Parathyroid adenoma (tissue), 2 donors: ENCODE results near the gene SHISA6.

Source experiments
- H2AFZ ChIP-seq: fragments of 300-600 bp; sonication (generic); one replicate; pipeline ENCODE4 v1.7.0; 2017; ENCODE audit warnings: antibody characterized with exemption, mild to moderate bottlenecking
- H3K27ac ChIP-seq: fragments of 300-600 bp; sonication (generic); one replicate; pipeline ENCODE4 v1.7.0; 2017
- H3K27me3 ChIP-seq: fragments of 300-600 bp; sonication (generic); one replicate; pipeline ENCODE4 v1.7.0; 2017; ENCODE audit warnings: low read length; ENCODE audit not compliant: control insufficient read depth, insufficient read depth
- H3K36me3 ChIP-seq: fragments of 300-600 bp; sonication (generic); one replicate; pipeline ENCODE4 v1.7.0; 2017; ENCODE audit warnings: low read length; ENCODE audit not compliant: control insufficient read depth, insufficient read depth
- H3K4me1 ChIP-seq: fragments of 300-600 bp; sonication (generic); one replicate; pipeline ENCODE4 v1.7.0; 2017; ENCODE audit warnings: control low read depth
- H3K4me2 ChIP-seq: fragments of 300-600 bp; sonication (generic); one replicate; pipeline ENCODE4 v1.7.0; 2017; ENCODE audit warnings: low read length
- H3K4me3 ChIP-seq: fragments of 300-600 bp; sonication (generic); one replicate; pipeline ENCODE4 v1.7.0; 2017; ENCODE audit warnings: low read depth, low read length
- H3K79me2 ChIP-seq: fragments of 300-600 bp; sonication (generic); one replicate; pipeline ENCODE4 v1.7.0; 2017; ENCODE audit warnings: control low read depth
- H3K9ac ChIP-seq: fragments of 300-600 bp; sonication (generic); one replicate; pipeline ENCODE4 v1.7.0; 2017; ENCODE audit warnings: mild to moderate bottlenecking
- H3K9me3 ChIP-seq: fragments of 300-600 bp; sonication (generic); one replicate; pipeline ENCODE4 v1.7.0; 2017; ENCODE audit warnings: low read length; ENCODE audit not compliant: control insufficient read depth
- TF ChIP-seq, protein P1 (sequence below): fragments of 300-600 bp; sonication (generic); IDR thresholded peaks from one replicate; pipeline ENCODE4 v1.7.0; 2017; ENCODE audit warnings: antibody characterized with exemption, mild to moderate bottlenecking
- donor health status: primary hyperparathyroidism.

Gene SHISA6

DNA sequence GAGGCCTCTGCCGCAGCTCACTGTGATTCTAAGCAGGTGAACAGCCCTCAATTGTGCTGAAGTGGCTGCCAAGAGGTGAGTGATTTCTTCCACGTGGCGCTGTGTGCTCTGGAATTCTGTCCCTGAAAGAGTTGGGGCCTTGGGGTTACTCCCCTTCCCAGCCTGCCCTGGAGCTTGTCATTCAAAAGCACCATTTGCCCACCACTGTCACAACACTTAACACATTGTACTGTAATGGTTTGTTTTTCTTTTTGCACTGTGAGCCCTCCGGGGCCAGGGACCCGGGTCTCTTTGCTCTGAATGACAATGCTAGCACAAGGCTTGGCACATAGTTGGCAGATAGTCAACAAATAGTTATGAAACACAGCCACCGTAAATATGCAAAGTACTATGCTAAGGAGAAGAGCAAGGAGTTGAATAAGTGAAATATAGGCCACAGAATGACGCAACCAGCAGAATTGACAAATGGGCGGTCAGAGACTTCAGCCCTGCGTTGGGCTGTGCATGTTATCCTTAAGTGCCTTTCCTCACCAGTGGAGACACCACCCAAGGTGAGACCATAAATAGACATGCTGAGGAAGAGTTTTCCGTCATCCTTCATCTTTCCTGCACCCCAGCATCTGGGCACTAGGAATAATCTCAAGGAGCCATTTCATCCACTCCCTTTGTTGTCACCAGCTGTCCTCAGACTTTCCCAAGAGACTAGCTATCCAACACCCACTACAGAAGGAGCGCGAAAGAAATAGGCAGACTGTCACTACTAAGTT is 245.3 kb downstream of the SHISA6 start:
- Histone ChIP-seq H3K9ac (no peak overlapping the region), H3K27me3 (no peaks in the 10 kb centered on the region), H3K4me3 (no peak overlapping the region), H3K9me3 (no peaks in the 10 kb centered on the region), H2AFZ (peak overlapping the region; percentile 82), H3K79me2 (no peaks in the 10 kb centered on the region), H3K4me2 (peak overlapping the region; percentile 53), H3K36me3 (no peaks in the 10 kb centered on the region), H3K4me1 (peaks cover 17% of the 10 kb centered on the region), H3K27ac (peak overlapping the region; percentile 89)
- TF ChIP-seq, protein P1, sequence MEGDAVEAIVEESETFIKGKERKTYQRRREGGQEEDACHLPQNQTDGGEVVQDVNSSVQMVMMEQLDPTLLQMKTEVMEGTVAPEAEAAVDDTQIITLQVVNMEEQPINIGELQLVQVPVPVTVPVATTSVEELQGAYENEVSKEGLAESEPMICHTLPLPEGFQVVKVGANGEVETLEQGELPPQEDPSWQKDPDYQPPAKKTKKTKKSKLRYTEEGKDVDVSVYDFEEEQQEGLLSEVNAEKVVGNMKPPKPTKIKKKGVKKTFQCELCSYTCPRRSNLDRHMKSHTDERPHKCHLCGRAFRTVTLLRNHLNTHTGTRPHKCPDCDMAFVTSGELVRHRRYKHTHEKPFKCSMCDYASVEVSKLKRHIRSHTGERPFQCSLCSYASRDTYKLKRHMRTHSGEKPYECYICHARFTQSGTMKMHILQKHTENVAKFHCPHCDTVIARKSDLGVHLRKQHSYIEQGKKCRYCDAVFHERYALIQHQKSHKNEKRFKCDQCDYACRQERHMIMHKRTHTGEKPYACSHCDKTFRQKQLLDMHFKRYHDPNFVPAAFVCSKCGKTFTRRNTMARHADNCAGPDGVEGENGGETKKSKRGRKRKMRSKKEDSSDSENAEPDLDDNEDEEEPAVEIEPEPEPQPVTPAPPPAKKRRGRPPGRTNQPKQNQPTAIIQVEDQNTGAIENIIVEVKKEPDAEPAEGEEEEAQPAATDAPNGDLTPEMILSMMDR, result no peak

DNA sequence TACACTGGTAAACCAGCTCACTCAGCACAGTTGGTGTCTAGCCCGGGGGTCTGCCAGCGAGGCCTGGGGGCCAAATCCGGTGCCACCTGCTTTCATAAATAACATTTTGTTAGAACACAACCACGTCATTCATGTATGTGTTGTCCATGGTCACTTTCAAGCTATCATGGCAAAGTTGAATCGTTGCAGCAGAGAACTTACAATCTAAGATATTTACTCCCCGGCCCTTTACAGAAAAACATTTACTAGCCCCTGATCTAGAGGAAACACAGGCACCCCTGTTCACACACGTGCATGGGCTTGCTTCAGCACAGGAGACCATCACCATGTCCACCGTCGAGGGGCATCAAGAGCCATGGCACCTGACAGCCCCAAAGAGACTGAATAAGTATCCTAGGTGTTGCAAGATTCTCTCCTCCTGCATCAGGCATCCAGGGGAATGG is 245.9 kb downstream of the SHISA6 start:
- Histone ChIP-seq H3K9ac (no peak overlapping the region), H3K4me1 (peaks cover 17% of the 10 kb centered on the region), H3K27me3 (no peaks in the 10 kb centered on the region), H3K9me3 (no peaks in the 10 kb centered on the region), H3K79me2 (no peaks in the 10 kb centered on the region), H3K36me3 (no peaks in the 10 kb centered on the region), H2AFZ (no peak overlapping the region), H3K4me2 (peak overlapping the region; percentile 53), H3K27ac (peak overlapping the region; percentile 89), H3K4me3 (no peak overlapping the region)
- TF ChIP-seq, protein P1, result no peak

DNA sequence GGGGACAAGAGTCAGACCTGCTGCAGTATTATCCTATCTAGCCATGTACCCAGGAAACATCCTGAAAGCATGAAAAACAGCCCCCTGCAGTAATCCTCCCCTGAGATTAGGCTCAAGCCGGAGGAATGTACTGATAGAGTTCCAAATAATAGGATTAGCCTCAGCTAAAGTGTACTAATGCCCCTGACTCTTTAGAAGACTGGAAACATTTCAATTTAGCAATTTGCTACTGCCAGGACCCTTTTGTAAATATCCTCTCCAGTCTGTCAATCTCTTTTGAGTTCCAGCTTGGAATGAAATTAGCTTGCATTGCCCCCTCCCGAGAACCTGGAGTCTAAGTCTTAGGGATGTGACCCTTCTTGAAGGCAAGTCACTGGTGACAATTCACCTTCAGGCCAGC is 246.5 kb downstream of the SHISA6 start:
- no peak overlapping the region for H3K27ac ChIP-seq
- no peak overlapping the region for H3K4me3 ChIP-seq
- peaks cover 17% of the 10 kb centered on the region for H3K4me1 ChIP-seq
- TF ChIP-seq, protein P1, result no peak
- no peaks in the 10 kb centered on the region for H3K79me2 ChIP-seq
- no peaks in the 10 kb centered on the region for H3K9me3 ChIP-seq
- no peaks in the 10 kb centered on the region for H3K36me3 ChIP-seq
- H2AFZ ChIP-seq, result no peak overlapping the region
- H3K9ac ChIP-seq, result no peak overlapping the region
- no peaks in the 10 kb centered on the region for H3K27me3 ChIP-seq
- no peak overlapping the region for H3K4me2 ChIP-seq

DNA sequence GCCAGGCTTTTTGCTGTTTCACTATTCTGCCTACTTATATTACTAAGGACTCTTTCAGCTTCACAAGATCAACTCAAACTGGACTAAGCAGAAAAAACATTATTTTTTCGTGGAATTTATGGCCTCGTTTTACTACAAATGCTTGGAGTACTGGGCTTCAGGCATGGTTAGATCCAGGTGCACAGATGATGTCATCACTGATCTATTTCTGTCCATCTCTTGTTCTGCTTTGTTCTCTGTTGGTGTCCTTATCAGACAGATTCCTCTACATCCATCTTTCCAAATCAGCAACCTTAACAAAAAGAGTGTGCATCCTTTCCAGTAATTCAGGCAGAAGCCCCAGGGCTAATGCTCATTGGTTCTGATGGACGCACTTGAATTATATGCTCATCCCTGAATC is 247.4 kb downstream of the SHISA6 start:
- Histone ChIP-seq H3K4me2 (no peak overlapping the region), H3K9me3 (no peaks in the 10 kb centered on the region), H3K79me2 (no peaks in the 10 kb centered on the region), H3K27me3 (no peaks in the 10 kb centered on the region), H3K4me3 (no peak overlapping the region), H3K27ac (no peak overlapping the region), H2AFZ (no peak overlapping the region), H3K9ac (no peak overlapping the region), H3K4me1 (peaks cover 17% of the 10 kb centered on the region), H3K36me3 (no peaks in the 10 kb centered on the region)
- TF ChIP-seq, protein P1, result no peak
